ENCODE results near the gene MAPK1.

The MAPK1 gene

GRCh38 chr22:21719024-21719423, 148.4 kb downstream of the MAPK1 start:
- no peak for DNase-seq

- peak; percentile 63 for DNase-seq
Measured at GRCh38 chr22:21718499-21718898, 148.9 kb downstream of the MAPK1 start.

GRCh38 chr22:21716395-21717122, 150.9 kb downstream of the MAPK1 start:
- DNase-seq = peak; percentile 16

- no peak for DNase-seq
Measured at GRCh38 chr22:21714786-21715185, 152.7 kb downstream of the MAPK1 start.

GRCh38 chr22:21714059-21714770, 153.2 kb downstream of the MAPK1 start:
- DNase-seq = peak; percentile 77

- no peak for DNase-seq
Measured at GRCh38 chr22:21713428-21714058, 153.9 kb downstream of the MAPK1 start.

- DNase-seq = peak; percentile 53
Measured at GRCh38 chr22:21712751-21713427, 154.6 kb downstream of the MAPK1 start.

- no peak for DNase-seq
Measured at GRCh38 chr22:21711851-21712250, 155.6 kb downstream of the MAPK1 start.

- no peak for DNase-seq
Measured at GRCh38 chr22:21710156-21710555, 157.3 kb downstream of the MAPK1 start.

GRCh38 chr22:21709688-21710087, 157.8 kb downstream of the MAPK1 start:
- DNase-seq = no peak

GRCh38 chr22:21708960-21709359, 158.5 kb downstream of the MAPK1 start:
- DNase-seq = no peak

- peak; percentile 99 for DNase-seq
Measured at GRCh38 chr22:21707677-21708076, 159.8 kb downstream of the MAPK1 start.

All from NCI-H2171 treated with DMSO at 0.1 percent for 48 hours (cell line).